Measurements from ENCODE around the gene TMEM161A. TPM values are rescaled to one million over a fixed set of nuclear protein-coding genes. Genes with fewer than 3 reads are reported as not detected.
A peak's percentile ranks its signal among the peaks of the same experiment; 100 is the strongest.

Gene TMEM161A
- total and polyA plus RNA-seq, 2 of the 13 experiments (the other 11 are each of a cell fraction or from before 2014, with no cell fraction given), result 25.9 to 31.4 TPM

DNA sequence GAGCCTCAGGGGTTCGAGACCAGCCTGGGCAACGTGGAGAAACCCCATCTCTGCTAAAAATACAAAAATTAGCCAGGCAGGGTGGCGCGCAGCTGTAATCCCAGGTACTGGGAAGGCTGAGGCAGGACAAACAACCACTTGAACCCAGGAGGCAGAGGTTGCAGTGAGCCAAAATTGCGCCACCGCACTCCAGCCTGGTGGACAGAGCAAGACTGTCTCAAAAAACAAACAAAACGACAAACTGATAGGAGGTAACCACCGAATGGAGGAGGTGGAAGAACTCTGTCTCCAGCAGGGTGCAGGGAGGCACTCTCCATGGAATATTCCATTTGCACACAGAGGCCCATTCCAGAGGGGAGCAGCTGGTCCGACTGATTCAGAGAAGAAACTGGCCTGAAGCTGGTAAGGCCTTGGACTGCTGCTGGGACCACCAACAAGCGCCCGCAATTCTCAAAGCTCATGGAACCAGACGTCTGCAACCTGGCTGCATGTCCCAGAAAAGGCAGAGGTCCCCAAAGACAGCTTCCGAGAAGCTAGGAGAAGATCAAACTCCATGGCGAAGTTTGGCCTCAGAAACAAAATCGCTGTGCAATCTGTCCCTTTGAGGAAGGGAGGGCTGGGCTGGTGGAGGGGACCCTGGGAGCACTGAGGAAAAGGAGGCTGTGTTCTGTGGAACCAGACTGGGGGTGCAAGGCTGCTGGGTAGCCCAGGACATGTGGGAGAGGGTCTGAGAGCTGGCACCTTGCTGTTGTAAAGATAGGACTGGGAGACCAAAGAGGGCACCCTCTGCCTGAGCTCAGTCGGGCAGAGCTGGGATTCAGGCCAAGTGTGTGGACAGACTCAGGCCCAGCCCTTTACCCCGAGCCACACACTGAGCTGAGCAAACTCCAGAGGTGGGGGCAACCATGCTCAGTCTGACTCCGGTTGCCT, 39.3 kb downstream of the TMEM161A start (continued):
- TF ChIP-seq, protein P1, sequence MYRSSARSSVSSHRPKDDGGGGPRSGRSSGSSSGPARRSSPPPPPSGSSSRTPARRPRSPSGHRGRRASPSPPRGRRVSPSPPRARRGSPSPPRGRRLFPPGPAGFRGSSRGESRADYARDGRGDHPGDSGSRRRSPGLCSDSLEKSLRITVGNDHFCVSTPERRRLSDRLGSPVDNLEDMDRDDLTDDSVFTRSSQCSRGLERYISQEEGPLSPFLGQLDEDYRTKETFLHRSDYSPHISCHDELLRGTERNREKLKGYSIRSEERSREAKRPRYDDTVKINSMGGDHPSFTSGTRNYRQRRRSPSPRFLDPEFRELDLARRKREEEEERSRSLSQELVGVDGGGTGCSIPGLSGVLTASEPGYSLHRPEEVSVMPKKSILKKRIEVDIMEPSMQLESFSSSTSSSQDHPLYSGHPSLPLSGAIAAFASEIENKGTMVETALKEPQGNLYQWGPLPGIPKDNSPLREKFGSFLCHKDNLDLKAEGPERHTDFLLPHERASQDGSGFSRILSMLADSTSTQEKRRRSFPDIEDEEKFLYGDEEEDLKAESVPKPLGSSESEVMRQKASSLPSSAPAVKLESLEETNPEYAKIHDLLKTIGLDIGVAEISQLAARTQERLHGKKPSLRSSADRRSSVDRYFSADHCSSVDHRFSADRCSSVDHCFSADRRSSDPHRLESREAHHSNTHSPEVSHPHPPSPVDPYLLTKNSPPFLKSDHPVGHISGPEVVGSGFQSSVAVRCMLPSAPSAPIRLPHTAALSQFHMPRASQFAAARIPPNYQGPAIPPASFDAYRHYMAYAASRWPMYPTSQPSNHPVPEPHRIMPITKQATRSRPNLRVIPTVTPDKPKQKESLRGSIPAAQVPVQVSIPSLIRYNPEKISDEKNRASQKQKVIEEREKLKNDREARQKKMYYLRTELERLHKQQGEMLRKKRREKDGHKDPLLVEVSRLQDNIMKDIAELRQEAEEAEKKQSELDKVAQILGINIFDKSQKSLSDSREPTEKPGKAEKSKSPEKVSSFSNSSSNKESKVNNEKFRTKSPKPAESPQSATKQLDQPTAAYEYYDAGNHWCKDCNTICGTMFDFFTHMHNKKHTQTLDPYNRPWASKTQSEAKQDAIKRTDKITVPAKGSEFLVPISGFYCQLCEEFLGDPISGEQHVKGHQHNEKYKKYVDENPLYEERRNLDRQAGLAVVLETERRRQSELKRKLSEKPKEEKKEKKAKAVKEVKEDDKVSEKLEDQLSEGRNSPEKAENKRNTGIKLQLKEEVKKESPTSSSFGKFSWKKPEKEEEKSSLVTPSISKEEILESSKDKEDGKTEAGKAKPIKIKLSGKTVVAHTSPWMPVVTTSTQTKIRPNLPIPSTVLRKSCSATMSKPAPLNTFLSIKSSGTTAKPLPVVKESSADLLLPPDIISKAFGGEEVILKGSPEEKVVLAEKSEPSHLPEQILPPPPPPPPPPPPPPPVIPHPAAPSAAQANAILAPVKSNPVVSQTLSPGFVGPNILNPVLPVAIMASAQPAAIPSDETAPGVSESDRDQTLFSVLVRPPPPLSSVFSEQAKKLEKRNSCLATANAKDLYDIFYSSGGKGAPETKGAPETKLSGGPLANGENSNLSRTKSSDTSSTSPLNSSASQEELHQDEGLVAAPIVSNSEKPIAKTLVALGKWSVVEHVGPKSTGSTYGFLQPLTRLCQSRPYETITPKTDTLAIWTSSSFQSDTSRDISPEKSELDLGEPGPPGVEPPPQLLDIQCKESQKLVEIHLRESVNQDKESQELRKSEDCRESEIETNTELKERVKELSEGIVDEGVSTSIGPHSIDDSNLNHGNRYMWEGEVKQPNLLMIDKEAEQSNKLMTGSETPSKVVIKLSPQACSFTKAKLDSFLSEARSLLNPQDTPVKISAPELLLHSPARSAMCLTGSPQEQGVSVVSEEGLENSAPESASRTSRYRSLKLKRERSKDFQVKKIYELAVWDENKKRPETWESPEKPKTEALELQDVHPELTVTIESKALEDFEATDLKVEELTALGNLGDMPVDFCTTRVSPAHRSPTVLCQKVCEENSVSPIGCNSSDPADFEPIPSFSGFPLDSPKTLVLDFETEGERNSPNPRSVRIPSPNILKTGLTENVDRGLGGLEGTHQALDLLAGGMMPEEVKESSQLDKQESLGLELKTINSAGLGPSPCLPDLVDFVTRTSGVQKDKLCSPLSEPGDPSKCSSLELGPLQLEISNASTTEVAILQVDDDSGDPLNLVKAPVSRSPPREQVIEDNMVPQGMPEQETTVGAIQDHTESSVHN (CRISPR knock-in tag; IDR thresholded peaks at IDR 0.05), result no peak
- no peak for TF ChIP-seq NONO (IDR thresholded peaks at IDR 0.05)
- peak; percentile 63 for TF ChIP-seq NONO (CRISPR knock-in tag; conservative IDR thresholded peaks at IDR 0.05)
- no peak for TF ChIP-seq ETV6 (CRISPR knock-in tag; conservative IDR thresholded peaks at IDR 0.05)
- TF ChIP-seq ZNF512 (CRISPR knock-in tag; IDR thresholded peaks at IDR 0.05), result no peak
- no peak for TF ChIP-seq SP4 (CRISPR knock-in tag; IDR thresholded peaks at IDR 0.05)
- TF ChIP-seq TBX2 (CRISPR knock-in tag; IDR thresholded peaks at IDR 0.05; ENCODE audit: borderline replicate concordance), result peak; percentile 53
- no peak for TF ChIP-seq PCBP2 (optimal IDR thresholded peaks at IDR 0.05; ENCODE audit: low read depth, low read length, poor library complexity, severe bottlenecking)
- no peak for TF ChIP-seq RAD51 (IDR thresholded peaks at IDR 0.05; ENCODE audit: borderline replicate concordance)
- TF ChIP-seq GPN1 (CRISPR knock-in tag; IDR thresholded peaks at IDR 0.05; ENCODE audit: borderline replicate concordance), result no peak
- no peak for TF ChIP-seq PAWR (CRISPR knock-in tag; IDR thresholded peaks at IDR 0.05; ENCODE audit: borderline replicate concordance)
- no peak for TF ChIP-seq PCBP1 (IDR thresholded peaks at IDR 0.05; ENCODE audit: borderline replicate concordance, low read depth, low read length)
- no peak for TF ChIP-seq ATM (IDR thresholded peaks at IDR 0.05; ENCODE audit: borderline replicate concordance)
- TF ChIP-seq HMGXB4 (CRISPR knock-in tag; IDR thresholded peaks at IDR 0.05; ENCODE audit: borderline replicate concordance in 1 of 2, low read depth in 1 of 2), result peak; percentile 14 to 63; a peak in 2 of 4 replicates
- TF ChIP-seq SKI (IDR thresholded peaks at IDR 0.05; ENCODE audit: partially characterized antibody), result peak; percentile 52
- no peak for TF ChIP-seq MLLT10 (CRISPR knock-in tag; IDR thresholded peaks at IDR 0.05)
